CD4-positive, alpha-beta T cell treated with Interleukin-10 for 1 hour (primary cell): Measurements from ENCODE around the gene S1PR2.
"Not testable (repeated sequence)": the region's sequence is repeated elsewhere in the genome, so short reads cannot be mapped to it uniquely, and the experiment has no call there.

Source experiments
- DNase-seq: peaks from one replicate; pipeline ENCODE4 v3.0.0-alpha.2; 2020

Gene S1PR2

DNA sequence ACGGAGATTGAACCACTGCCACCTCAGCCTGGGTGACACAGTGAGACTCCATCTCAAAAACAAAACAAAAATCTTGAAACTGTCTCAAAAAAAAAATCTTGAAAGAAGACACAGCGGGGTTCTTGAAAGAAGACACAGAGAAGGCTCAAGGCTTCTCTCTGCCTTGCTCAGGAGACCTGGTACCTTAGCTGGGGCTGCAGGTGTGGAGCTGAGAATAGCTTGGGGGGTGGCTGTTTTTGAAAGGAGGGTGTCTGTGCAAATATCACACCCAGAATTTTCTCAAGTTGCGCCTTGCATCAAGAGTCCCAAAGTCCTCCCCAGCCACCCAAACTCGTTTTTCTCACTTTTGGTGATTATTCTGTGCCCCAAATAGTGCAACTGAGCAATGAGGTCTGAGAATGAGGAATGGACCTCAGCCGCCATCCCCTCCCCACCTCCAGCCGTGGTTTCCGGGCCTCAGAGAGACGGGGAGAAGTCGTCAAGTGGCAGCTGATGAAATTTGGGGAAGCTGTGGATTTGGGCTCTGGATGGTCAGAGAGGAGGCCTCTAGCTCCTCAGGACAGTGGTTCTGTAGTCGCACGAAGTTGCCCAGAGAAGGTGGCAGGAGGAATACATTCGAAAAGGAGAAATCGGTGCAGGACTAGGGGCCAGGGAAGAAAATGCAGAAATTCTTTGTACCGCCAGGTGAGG lies 8.8 kb downstream of the S1PR2 start:
- DNase-seq, result no peak

DNA sequence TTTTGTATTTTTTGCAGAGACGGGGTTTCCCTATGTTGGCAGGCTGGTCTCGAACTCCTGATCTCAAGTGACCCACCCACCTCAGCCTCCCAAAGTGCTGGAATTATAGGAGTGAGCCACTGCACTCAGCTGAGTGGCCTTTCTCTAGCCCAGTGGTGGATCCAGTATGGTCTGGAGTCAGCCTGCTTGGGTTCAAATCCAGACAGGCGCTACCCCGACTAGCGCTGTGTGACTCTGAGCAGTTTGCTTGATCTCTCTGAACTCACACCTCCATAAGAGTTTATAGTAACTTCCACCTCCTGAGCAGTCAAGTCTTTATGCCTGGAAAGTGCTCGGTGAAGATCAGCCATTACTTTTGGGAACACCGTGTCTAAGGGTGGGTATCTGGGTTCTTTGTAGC lies 10.4 kb downstream of the S1PR2 start:
- no peak for DNase-seq

DNA sequence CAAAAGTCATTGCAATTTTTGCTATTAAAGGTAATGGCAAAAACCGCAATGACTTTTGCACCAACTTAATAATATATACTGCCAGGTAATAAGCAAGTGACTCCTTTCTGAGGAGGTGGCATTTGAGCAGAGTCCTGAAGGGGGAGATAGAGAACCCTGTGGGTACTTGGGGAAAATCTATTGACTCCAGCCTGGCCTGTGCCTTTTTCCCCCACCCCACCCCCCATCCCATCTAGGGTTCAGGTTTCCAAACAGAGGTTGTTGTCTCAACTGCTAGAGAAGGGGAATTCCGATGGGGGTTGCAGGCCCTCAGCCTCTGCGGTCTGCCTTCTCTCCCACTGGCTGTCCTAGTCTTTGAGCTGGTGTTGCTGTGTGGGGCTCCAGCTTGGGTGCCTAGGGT lies 11.5 kb downstream of the S1PR2 start:
- DNase-seq, result peak; percentile 67

DNA sequence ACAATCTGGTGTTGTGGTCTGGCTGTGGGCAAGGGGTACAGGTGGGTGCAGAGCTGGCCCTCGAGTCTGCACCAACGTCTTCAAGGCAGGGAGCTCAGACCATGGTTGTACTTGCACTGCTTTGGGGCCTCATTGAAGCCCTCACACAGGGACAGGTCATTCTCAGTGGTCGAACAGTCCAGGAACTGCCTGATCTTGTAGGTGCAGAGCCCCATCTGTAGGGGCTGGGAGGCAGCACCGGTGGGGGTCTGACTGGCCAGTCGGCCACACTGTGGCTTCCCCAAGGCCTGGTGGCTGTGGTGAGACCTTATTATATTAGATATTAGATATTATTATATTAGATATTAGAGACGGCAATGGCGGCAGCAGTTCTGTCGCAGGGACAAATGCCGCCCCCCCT lies 14.0 kb downstream of the S1PR2 start:
- no peak for DNase-seq

DNA sequence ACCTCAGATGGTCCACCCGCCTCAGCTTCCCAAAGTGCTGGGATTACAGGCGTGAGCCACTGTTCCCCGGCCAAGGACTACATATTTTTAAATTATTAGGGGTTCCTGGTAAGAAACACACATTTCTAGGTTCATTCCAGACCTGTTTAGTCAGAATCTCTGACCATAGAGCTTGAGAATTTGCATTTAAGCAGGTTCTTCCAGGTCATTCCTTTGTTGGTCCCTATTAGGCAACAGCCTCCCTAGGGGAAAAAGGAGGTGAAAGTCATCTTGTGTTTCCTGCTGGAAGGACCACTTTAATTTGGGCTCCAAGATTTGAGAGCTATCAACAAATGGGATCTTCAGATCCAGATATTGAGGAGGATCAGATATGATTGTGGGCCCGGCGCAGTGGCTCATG lies 16.3 kb downstream of the S1PR2 start:
- DNase-seq, result no peak

DNA sequence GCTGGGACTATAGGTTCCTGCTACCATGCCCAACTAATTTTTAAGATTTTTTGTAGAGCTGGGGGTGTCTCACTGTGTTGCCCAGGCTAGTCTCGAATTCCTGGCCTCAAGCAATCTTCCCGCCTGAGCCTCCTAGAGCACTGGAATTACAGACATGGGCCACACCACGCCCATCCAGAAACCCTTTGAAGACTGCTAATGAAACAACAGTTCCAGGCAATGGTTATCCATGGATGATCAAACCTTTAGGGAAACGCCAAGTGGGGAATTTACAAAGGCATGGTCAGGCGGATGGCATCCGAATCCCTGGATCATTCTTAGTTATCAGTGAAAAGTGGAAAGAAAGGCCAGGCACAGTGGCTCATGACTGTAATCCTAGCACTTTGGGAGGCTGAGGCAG lies 19.4 kb downstream of the S1PR2 start:
- no peak for DNase-seq

DNA sequence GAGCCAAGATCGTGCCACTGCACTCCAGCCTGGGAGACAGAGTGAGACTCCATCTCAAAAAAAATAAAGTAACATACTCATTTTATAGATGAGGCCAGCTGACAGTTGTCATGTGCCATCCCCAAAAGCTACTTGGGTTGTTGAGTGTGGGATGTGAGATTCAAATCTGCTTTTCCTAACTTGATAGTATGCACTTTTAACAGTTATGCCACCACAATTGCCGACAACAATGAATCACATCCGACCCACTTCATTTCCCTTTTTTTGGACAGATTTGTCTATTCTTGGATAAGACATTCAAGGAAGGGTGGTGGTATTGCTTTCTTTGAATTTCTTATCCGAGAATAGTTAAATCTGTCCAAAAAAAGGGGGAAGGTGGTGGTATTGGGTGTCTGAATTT lies 20.1 kb downstream of the S1PR2 start:
- DNase-seq, result no peak

DNA sequence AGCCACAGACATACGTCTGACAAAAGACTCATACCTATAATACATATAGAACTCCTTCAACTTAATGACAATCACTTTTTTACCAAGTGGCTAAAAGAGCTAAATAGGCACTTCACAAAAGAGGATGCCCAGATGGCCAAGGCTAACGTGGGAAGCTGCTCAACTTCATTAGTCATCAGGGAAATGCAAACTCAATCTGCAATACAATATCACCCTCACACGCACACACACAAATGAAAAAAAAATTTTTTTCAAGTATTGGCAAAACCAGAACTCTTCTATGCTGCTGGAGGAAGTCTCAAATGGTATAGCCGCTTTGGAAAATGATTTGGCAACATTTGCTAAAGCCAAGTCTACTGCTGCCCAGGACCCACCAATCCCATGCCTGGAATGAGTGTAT lies 21.8 kb downstream of the S1PR2 start:
- no peak for DNase-seq

DNA sequence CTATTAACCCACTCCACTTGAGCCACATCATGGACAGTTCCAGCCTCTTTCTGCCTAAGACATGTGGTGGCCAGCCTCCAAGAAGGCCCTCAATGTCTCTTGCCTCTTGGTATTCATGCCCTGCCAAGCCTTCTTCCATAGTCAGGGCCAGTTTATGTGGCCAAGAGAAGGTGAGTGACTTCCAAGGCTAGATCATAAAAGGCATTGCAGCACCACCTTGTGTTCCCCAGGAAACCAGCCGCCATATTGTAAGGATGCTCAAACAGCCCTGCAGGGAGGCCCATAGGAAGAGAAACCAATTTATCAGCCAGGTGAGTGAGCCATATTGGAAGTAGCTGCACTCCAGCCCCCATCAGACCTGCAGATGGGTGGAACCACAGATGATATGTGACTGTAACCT lies 24.1 kb downstream of the S1PR2 start:
- DNase-seq, result no peak

DNA sequence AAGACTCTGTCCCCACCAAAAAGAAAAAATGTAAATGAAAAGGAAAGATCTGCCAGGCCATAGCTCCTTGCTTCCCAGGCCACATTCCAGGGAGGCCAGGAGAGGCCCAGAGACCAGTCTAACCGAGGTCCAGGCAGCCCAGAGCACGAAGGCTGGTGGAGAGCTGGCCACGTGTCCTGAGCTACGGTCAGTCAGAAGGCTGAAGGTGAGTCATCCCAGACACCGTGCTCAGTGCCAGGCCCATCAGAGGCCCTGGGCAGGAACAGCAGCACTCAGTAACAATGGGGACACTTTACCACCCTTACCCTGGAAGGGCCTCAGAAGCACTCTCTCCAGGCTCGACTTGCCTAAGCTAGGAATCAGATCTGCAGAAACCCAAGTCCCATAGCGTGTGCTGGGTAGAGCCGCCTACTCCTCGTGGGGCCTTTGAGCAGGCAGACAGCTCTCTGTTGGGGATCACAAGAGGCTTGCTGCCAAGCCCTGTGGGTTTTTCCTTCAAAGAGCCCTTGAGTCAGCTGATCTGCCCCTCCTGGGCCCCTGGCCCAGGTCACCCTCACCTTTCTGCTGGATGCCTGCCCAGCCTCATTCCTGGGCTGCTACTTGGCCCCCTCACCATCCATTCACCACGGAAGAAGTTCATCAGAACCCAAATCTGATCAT lies 24.8 kb downstream of the S1PR2 start:
- DNase-seq, result no peak

DNA sequence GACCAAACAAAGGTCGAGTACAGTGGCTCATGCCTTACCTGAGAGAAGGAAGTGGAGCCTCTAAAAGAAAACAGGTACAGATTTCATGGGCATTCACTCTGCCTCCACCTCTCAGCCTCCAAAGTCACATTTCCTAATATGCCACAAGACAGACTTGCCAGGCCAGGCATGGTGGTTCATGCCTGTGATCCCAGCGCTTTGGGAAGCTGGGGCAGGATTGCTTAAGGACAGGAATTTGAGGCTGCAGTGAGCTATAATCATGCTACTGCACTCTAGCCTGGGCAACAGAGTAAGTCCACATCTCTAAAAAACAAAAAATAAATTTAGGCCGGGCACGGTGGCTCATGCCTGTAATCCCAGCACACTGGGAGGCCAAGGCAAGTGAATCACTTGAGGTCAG lies 25.5 kb downstream of the S1PR2 start:
- DNase-seq, result no peak

DNA sequence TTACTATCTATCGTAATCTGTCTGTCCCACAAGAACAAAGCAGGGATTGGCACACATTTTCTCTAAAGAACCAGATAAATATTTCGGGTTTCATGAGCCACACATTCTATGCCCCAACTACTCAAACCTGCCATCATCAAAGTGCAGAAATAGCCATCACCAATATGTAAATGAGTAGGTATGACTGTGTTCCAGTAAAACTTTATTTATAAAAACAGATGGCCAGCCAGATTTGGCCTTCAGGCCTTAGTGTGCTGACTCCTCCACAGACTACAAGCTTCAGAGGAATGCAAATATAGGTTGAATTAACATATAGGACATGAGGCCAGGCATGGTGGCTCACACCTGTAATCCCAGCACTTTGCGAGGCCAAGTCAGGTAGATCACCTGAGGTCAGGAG lies 27.4 kb downstream of the S1PR2 start:
- DNase-seq, result no peak

DNA sequence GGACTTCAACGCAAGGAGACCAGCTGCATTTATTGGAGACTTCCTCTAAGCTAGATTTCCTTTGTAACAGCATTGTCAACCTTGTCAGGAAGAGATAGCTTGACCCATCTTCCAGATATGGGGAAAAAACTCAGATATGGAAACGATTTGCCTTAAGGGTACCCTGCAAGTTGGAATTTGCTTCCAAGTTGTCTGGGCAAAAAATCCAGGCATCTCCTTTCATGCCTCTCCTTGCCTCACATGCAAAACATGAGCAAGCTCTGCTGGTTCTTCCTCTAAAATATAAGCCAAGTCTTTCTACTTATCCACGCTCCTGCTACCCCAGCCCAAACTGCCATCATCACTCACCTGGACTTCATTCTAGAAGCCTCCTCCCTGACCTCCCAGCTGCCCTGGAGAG lies 30.0 kb downstream of the S1PR2 start:
- DNase-seq, result no peak

DNA sequence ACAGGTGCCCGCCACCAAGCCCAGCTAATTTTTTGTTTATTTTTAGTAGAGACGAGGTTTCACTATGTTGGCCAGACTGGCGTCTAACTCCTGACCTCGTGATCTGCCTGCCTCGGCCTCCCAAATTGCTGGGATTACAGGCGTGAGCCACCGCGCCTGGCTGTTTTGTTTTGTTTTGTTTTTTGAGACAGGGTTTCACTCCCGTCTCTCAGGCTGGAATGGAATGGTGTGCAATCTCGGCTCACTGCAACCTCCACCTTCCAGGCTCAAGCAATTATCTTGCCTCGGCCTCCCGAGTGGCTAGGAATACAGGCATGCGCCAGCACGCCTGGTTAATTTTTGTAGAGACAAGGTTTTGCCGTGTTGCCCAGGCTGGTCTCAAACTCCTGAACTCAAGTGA lies 31.0 kb downstream of the S1PR2 start:
- not testable (repeated sequence) for DNase-seq

DNA sequence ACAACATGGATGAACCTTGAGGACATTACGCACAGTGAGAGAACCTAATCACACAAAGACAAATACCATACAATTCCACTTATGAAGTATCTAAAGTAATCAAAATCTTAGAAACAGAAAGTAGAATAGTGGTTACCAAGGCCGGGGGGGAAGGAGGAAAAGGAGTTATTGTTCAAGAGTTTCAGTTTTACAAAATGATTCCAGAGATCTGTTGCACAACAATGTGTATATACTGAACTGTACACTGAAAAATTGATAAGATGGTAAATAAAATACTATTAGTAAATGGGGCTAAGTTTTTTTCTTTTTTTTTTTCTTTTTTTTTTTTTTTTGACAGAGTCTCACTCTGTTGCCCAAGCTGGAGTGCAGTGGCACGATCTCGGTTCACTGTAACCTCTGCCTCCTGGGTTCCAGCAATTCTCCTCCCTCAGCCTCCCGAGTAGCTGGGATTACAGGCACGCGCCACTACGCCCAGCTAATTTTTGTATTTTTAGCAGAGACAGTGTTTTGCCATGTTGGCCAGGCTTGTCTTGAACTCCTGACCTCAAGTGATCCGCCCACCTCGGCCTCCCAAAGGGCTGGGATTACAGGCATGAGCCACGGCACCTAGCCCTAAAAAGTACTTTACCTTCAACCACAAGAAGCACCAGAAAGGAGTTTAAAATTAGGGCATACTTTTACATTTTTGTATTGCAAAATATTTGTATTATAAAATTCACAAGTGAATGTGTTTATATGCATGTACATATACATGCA lies 32.1 kb downstream of the S1PR2 start:
- peak; percentile 33 for DNase-seq

DNA sequence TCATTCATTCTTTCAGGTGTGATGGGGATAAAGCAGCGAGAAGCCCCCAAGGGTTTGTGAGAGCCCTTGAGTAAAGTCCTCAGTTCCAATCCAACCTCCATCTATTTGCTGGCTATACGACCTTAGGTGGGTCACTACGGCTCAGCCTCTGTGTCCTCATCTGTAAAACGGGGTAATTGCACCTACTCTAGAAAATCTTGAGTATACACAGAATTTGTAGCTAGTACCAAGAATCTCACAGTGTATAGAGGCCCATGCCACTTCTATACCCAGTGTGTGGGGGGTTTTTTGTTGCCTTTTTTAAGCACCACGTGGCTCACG lies 36.0 kb downstream of the S1PR2 start:
- no peak for DNase-seq

DNA sequence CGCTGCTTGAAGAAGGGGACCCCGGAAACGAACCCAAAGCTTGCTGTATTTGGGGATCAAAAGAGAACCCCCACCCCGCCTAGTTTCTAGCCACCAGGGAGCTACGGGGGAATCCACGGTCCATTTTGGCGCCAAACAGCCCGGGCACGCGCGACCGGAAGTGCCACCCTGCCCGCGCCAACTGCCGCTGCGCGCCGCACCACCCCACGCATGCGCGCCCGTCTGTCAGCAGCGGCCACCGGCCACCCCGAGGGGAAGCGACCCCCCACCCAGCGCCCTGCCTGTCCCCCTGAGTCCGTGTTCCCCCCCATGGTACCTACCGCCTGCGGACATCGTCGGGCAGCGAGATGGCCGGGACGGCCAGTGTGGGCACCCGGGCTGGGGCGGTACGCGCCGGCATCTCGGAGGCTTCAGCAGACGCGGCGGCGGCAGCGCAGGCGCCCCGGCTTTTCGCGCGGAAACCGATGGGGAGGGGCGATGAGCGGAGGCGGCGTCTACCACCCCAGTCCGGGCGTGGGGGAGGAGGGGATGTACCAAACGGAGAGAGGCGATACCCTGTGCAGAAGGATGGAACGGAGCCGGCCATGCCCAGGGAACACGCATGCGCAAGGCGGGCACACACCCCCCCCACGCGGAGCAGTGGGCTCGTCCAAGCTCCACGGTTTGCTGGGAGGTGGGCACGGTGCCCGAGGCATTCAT lies 36.5 kb downstream of the S1PR2 start, which contains the start of gene DNMT1:
DNMT1 (minus strand) TSS at position 454 of the 699 bp plus-strand sequence; CDS start at position 400, 54 bp downstream.
- DNase-seq, result peak; percentile 98

DNA sequence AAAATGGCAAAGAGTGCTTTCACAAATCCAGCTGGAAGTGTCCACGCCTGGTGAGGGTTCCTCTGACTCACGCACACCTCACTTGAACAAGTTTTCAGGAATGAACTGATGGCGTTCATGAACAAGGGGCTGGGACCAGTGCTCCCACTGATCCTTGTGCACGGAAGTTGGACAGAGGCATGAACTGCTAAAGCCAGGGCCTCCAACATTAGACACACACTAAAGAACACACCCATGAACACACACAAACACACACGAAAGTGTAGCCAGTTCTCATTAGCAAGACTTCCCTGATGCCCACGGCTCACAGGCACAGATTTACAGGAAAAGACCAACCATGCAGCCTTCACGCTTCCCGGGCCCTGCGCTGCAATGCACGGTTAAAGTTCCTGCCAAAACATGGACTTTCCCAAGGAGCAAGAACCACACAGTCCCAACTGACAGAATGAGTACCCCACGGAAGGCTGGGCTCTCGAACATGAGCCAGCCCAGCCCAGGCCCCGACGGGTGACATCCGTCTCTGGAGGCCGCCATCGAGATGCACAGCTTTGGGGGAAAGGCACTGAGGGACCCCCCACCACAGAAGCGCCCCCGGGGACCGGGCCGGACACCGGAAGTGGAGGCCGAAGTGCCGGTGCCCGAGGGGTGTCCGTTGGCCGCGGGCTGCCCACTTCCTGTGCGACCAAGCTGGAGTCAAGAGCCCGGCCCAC lies 37.2 kb downstream of the S1PR2 start:
- no peak for DNase-seq

DNA sequence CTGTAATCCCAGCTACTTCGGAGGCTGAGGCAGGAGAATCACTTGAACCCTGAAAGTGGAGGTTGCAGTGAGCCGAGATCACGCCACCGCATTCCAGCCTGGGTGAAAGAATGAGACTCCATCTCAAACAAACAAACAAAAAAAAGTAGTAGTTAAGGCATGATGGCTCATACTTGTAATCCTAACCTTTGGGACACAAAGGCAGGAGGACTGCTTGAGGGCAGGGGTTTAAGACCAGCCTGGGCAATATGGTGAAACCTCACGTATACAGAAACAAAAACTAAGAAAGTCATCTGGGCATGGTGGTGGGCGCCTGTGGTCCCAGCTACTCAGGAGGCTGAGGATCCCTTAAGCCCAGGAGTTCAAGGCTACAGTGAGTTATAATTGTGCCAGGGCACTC lies 38.2 kb downstream of the S1PR2 start:
- DNase-seq, result no peak

DNA sequence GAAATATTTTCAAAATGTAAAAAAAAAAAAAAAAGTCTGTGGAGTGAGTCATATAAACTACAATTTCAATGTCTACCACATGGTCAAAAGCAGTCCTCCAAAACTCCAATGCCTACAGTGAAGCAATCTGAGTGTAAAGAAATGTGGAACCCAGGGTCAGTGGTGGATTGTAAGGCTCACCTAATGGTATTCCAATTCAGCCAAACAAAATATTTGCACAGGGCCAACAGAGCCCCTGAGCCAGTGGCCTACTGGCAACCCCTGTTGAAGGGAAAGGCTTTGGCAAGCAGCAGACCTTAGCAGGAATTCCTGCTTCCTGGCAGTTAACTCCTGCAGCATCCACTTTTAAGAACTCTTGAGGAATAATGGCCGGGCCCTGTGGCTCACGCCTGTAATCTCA lies 39.8 kb downstream of the S1PR2 start:
- no peak for DNase-seq

DNA sequence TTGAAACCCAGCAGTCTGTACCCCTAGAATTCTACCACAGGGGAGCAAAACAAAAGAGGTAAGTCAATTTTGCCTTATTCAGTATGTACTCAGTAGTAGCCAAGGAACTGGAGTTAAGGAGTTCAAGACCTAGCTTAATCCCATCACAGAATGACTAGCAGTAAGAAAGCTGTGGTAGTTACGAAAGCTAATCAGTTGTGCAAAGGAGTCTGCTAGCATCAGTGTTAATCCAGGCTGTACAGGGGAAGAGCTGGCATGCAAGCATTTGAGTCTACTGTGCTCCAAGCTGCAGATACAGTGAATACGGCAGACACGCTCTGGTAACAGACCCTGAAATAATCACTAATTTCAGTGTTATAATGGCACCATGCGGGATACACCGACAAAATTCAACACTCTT lies 41.1 kb downstream of the S1PR2 start:
- no peak for DNase-seq

DNA sequence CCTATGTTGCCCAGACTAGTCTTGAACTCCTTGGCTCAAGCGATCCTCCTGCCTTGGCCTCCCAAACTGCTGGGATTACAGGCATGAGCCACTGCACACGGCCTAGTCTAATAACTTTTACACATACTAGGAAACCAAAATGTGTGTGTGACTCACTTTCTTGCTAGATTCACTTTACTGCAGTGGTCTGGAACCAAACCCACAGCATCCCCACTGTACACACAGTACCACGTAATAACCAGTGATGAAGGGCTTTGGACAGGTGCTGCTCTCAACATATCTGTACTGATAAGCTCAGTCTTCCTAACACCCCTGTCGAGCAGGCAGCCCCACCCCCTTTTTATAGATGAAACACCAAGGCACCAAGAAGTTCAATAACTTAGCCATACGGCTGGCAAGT lies 41.5 kb downstream of the S1PR2 start:
- no peak for DNase-seq

DNA sequence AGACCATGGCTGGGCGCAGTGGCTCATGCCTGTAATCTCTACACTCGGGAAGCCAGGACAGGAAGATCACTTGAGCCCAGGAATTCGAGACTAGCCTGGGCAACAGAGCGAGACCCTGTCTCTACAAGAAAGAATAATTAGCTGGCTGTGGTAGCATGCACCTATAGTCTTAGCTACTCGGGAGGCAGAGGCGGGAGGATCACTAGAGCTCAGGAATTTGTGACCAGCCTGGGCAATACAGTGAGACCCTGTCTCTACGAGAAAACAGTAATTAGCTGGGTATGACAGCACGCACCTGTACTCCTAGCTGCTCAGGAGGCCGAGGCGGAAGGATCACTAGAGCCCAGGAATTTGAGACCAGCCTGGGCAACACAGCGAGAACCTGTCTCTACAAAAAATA lies 43.8 kb downstream of the S1PR2 start:
- DNase-seq, result no peak
